Stimulated activated CD4-positive, alpha-beta T cell treated with anti-CD3 and anti-CD28 coated beads, Interleukin-4, amount 100 ng/mL, for 1 hour (primary cell): Measurements from ENCODE around the gene IQCE.

Source experiments
- DNase-seq: peaks from one replicate; pipeline ENCODE4 v3.0.0-alpha.2; 2020

The IQCE gene

DNA sequence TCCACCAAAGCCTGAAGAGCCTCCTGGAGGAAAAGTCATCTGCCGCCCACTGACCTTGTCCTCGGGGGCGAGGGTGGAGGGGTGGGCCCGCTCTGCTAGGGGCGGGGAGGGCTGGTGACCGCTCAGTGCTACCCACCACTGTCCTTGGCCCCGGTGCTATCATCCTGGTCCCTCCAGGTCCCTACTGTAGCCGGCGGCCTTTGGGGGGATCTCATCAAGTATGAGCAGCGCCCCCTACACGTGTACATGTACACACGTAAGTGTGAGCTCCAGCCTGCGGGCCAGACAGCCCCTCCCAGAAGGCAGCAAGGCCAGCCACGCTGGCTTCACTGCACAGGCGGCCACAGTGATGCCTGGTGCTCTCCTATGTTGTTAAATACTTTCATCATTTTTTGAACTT, 92.6 kb downstream of the IQCE start:
- no peak for DNase-seq

DNA sequence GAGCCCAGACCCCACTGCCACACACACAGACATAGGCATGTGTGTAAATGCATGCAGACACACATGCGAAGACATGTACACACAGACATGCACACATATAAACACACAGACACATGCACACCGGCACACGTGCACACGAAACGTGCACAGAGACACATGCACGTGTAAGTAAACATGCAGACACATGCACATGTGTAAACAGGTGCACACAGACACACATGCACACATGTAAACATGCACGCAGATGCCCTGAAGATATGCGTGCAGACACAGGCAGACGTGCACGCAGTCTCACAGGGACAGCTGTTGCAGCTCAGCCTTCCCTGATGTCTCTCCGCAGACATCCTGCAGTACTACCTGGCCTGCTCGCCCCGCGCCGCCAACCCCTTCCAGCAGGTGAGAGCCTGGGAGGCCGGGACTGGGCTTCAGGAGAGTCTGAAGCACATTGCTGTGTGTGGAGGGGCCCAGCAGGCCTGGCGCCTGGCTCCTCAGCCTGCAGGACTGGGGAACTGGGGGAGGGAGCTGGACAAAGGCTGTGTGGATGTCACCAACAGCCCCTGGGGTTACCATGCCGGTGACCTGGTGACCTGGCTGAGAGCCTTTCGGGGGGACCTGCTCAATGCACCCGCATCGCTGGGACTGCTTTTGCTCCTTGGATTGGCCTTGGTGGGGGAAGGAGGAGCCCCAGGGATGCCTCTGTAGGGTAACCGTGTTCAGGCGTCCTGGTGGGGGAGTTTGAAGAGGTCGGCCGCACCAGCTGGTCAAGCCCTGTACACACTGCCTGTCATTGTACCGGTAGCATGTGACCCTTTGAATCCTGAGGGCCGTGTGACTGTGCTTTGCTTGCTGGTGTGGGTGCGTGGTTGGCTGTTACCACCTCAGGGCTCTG, 93.3 kb downstream of the IQCE start:
- no peak for DNase-seq

DNA sequence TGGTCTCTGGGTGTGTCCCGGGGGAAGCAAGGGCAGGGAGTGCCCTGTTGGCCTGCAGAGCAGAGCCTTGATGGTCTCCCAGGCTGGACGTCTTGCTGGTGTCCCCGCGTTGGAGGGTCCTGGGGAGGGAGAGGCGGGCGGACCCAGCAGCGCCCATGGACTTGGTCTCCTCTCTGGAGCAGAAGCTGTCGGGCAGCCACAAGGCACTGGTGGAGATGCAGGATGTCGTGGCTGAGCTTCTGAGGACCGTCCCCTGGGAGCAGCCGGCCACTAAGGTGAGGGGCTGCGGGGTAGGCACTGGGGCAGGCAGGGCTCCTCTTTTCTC, 93.9 kb downstream of the IQCE start:
- no peak for DNase-seq

DNA sequence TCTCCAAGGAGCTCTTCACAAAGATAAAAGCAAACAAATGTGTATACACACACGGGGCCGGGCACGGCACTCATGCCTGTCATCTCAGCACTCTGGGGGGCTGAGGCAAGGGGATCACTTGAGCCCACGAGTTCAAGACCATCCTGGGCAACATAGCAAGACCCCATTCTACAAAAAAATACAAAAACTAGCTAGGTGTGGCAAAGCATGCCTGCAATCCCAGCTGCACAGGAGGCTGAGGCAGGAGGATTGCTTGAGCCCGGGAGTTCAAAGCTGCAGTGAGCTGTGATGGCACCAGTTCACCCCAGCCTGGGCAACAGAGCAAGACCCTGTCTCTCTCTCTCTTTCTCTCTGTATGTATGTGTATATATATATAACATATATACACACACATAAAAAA, 95.3 kb downstream of the IQCE start:
- DNase-seq: no peak

DNA sequence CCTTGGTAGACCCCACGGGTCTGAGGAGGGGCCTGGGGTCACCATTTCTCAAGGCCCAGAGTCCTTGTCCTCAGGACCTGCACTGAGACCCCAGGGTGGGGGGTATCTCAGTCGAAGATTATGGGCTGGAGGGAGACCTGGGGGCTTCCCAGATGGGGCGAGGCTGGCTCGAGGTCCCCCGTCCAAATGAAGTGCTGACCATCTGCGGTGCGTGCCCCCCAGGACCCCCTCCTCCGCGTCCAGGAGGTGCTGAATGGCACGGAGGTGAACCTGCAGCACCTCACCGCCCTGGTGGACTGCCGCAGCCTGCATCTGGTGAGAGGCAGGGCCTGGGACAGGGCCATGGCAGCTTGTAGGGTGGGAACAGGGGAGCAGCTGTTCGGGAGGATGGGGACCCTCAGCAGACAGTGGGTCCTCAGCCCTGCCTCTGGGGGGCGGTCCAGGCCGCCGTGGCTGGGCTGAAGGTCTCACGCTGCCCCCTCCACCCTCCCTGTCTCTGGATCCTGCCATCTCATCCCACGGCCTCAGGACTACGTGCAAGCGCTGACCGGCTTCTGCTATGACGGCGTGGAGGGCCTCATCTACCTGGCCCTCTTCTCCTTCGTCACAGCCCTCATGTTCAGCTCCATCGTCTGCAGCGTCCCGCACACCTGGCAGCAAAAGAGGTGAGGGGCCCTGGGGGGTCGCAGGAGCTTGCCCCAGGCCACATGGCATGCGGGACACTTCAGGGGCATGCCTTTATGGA, 97.3 kb downstream of the IQCE start:
- DNase-seq: no peak

DNA sequence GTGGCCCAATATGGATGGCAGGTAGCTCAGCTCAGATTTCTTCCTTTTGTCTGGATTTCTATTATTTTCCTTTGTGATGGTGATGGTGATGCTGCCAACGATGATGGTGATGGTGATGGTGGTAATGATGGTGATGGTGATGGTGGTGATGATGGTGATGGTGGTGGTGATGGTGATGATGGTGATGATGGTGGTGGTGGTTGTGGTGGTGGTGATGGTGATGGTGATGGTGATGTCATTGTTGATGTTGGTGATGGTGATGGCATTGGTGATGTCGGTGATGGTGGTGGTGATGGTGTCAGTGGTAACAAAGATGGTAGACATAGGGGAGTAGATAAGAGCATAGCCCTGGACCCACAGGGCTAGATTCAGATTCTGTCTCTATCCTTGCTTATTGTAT, 98.4 kb downstream of the IQCE start:
- DNase-seq: no peak

DNA sequence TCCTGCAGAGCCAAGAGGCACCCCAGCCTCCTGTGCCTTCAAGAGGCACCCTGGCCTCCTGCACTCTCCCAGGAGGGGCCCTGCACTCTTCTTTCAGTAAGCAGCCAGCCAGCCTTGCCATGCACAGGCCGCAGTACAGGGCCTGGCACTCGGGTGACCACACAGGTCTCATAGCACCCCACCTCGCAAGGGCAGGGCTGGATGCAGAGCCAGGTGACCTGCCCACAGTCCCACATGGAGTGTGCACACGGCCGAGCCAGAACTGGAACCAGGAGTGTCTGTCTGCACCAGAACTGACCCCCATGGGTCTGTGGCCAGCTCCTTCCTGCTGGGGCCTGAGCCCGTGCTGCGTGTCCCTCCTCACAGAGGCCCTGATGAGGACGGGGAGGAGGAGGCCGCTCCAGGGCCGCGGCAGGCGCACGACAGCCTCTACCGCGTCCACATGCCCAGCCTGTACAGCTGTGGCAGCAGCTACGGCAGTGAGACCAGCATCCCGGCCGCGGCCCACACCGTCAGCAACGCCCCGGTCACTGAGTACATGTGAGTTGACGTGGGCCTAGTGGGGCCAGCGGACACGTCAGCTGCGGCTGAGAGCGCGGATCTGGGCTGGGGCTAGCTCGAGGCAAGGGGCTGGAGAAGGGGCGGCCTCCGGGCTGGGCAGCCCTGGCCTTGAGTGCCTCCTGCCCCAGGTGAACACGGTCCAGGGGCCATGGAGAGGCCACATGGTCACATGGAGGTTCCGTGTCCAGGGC, 99.3 kb downstream of the IQCE start:
- DNase-seq: no peak

DNA sequence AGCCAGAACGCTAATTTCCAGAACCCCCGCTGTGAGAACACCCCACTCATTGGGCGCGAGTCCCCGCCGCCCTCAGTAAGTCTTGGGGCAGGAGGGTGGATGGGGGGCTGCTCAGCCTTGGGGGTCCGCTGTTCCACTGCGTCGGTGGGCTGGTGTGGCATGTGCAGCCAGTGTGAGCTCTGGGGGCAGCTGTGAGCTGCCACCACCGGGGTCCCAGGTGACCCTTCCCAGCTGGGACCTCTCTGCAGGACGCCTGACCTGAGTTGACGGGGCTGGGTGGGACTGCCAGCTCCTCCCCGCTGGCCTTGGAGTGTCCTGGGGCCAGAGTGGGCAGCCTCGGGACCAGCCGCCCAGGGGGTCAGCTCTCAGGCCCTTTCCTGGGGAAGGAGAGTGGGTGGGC, 100.2 kb downstream of the IQCE start:
- DNase-seq: no peak

DNA sequence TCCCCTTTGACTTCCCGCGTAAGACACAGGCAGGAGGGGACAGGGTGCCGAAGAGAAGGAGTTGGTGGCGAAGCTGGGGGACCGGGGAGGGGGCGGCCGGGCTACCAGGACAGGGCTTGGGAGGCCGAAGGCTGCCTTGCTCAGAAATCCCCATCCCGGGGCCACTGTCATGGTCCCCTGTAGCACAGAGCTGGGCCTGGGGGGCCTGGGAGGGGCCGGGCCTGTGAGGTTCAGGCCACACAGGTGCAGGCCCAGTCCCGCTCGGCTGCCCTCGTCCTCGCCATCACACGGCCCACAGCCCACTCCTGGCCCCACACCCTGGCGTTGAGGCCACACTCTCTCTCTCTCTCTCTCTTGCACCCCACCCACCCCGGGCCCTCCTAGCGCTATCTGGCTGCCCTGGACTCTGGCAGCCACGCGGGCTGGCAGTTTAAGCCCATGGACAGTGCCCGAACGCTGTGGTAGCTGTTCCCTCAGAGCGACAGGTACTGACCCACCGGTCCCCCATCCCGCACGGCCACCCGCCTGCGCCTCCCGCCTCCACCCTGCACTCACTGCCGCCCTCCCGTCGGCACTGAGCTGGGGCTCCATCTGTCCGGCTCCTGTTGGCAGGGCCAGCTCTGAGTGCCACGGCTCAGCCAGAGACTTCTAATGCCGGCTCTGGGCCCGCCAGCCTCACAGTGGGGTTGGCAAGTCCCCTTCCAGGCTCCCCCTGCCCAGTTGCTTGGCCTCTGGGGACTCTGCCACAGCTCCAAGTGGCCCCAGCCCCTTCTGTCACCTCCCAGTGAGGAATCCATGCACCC, 101.0 kb downstream of the IQCE start:
- DNase-seq: no peak

DNA sequence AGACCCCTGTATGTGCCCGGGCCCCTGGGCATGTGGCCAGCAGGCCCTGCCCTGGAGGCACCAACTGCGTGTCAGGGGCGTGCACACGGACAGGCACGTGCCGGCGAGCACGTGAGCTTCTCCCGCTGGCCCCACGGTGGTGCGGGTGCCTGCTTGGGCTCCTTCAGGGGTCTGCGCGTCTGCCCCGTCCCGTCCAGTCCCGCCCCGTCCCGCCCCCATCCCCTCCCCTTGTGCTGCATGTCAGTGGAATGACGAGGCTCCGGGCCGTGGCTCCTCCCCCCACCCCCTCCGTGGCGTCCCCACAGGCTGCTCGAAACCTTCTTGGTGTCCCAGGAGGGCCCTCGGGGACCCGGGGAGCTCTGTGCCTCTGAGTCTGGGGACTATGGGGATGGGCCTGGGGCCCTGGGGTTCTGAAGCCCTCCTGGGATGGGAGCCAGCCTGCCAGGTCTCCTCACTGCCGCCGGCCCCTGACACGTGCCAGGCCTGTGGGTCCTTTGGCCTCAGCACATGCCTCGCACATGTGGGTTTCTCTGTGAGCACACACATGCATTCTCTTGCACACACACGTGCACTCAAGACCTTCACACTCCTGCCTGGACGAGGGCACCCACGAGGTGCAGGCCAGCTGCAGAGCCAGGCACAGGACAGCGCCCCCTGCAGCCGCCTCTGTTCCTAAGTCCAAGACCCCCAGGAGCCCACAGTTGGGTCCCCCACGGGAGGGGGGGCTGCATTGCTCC, 101.7 kb downstream of the IQCE start:
- no peak for DNase-seq

DNA sequence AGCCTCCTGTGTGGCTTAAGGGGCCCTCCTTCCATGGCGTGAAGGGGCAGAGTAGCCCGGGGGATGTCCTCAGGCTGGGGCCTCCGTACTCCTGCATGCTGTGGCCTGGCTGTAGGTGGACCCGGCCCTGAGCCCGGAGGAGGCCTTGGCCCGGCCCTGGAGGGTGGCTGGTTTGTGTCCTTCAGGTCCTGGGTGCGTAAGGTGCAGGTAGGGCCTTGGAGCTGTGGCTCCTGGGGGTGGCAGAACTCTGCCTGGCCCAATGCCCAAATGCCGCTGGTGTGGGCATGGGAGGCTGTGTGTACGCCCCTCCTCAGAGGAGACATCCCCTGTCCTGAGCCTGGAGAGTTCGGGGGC, 102.3 kb downstream of the IQCE start:
- no peak for DNase-seq

DNA sequence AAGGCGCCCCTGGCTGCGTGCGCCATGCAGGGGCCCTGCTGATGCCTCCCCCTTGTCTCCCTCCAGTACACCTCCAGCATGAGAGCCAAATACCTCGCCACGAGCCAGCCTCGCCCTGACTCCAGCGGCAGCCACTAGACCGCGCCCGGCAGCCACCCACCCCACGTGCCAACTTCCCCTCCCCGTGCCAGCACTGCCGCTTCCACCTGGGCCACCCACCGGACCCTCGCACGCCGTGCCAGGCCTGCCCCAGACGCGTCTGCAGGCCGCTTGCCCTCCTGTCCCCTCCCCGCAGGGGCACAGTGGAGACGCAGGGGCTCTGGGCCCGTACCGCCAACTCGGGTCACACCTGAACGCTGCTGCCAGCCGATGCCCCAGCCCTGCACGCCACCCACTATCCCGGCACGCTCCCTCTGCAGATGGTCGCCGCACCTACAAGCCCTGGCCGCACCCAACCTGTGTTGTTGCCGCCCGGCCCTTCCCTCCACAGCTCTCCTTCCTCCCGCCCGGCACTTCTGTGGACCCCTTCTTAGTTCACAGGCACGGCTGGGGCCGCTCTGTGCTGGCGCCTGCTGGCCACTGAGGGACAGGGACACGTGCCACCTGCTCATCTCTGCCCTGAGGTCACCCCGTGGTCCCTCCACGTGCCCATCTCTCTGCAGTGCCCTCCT, 103.0 kb downstream of the IQCE start:
- DNase-seq: no peak

DNA sequence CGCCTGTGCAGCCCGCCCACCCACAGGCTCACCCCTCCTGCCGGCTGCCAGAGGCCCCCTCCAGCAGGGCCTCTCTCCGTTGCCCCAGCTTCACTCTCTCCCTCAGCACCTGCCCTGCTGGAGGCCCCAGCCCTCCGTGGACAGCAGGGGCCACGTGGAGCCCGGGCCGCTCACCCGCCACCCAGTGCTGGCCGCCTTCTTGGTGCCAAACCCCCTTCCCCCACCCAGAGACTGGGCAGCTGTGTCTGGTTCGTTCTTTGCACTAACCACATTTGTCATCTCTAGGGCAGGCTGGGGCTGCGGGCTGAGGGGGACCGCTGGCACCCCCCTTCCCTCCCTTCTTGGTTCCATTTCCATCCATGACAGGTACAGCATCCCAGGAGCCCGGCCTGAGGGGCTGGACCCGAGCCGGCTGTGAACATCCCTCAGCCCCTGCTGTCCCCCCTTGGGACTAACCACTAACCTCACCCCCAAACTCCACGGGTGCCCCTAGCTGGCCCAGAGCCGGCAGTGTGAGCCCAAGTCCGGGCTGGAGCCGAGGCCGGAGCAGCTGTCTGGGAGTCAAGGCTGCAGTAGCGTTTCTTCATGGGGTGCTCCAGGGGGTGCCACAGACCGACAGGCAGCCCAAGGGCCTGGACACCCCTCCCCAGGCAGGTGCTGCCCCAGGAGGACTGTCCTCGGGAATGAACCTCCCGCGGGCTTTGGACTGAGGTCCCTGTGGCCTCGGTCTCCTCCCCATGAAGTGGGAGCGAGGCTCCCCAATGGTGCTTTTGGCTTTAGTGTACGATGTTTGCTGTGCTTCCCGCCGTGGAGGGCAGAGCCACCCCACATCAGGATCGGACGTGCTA, 103.7 kb downstream of the IQCE start:
- no peak for DNase-seq

DNA sequence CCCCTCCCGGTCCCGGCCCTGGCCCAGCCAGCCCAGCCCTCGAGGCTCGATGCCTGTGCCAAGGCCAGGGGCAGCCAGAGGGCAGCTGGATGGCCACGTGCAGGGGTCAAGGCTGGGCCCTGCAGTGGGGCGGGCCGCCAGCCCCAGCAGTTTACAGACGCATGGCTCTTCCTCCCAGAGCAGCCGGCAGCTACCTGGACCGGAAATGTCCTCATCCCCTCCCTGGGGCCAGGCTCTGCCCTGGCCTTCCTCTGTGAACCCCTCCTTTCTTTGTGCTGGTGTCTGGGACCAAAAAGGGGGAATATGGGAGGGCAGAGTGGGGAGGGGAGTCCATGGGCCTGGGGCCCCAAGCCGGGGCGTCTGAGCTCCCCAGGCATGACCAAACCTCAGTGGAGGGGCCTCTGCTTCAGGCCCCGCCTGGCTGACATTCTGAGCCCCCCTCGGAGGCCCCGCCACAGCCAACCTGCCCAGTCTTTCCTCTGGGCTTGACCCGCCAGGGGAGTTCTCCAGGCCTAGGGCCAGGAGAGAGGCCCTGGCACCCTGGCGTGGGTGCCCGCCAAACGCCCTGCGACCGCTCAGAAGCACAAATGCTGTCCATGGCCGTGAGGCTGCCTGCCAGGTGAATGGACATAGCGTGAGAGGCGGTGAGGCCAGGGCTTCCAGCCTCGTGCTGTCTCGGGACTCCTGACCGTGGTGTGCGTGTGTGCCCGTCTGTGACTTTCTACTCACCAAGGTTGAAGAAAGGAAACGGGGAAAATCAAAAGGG, 104.5 kb downstream of the IQCE start:
- DNase-seq: no peak

DNA sequence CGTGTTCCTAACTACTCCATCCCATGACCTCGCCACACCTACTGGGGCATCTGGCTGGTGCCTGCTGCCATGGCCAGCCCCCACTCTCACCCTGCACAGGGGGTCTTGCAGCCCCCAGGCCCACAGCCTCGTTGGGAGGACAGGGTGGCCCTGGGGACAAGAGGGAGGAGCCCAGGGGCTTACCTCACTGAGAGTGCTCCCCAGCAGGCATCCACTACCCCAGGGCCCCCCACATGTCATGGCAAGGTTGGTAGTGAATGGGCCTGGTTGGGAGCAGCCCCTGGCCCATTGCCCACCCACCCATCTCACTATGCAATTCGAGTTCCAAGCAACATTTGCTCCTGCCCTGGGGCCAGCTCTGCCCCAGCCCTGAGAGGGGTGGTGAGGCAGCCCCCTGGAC, 105.2 kb downstream of the IQCE start:
- no peak for DNase-seq
